ENCODE data around the gene ZMYND11. TPM values are rescaled to one million over a fixed set of nuclear protein-coding genes. Genes with fewer than 3 reads are reported as not detected.

Gene ZMYND11
- polyA plus RNA-seq, 3 donors, result 7.0 to 11.8 (median 8.8) TPM

DNA sequence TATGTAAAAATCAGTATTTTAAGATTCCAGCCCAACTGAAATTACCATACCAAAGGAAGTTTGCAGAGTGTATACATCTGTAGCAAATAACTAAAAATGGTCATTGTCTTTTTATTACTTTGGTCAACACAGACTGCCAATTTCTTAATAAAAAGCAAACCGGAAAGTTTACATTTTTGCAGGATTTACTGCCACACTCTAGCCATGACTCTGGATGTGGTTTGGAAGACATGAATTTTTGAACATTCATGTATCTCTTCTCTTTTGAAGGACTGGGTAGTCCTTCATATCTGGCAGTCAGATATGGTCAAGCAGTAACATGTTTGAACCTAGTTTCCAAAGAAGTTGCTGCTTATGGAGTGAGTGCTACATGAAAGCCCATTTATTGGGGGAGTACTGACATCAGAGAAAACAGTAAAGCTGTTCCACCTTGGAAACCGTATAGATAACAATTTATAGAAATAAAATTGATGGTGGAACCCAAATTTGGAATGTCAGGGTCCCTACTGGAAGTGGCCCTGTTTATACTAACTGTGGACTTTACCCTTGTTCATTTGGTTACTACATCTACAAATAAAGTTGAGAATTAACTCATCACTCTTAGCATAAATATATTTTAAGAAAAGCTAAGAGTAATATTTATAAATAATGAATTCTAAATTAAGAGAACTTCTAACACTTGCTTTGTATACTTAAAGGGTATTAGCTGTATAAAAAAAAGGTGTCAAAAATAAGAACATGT is 84.6 kb downstream of the ZMYND11 start:
- no peaks in the 10 kb centered on the region for H3K27me3 Mint-ChIP-seq (ENCODE audit: low read depth in 3 of 3)
- H4K20me1 ChIP-seq (ENCODE audit: insufficient read depth, low read length), result no peaks in the 10 kb centered on the region
- DNase-seq, result no peak
- WGBS (ENCODE audit: insufficient coverage), result no CpG with 5 or more reads among the region's 2 CpGs
- peaks cover 10 to 13% of the 10 kb centered on the region in 2 donors for H3K36me3 Mint-ChIP-seq
- H2AFZ ChIP-seq (ENCODE audit: insufficient read depth, low read depth, low read length, poor library complexity, severe bottlenecking), result no peak overlapping the region
- H3K9me3 Mint-ChIP-seq, result no peaks in the 10 kb centered on the region
- no peaks in the 10 kb centered on the region for H3K79me2 ChIP-seq (ENCODE audit: insufficient read depth, low read length)
- H3K4me3 Mint-ChIP-seq, result no peak overlapping the region
- no peak overlapping the region for H3K4me3 ChIP-seq (replicated peaks in 1 of 3; ENCODE audit: low read depth in 2 of 3, low read length in 3 of 3)
- intact Hi-C loops (cut with micrococcal nuclease), result no loop called here
- no peak overlapping the region for H3K27ac ChIP-seq (ENCODE audit: low read depth in 1 of 2, low read length in 2 of 2)
- no peak overlapping the region for H3K4me2 ChIP-seq (replicated peaks; ENCODE audit: extremely low read depth, low read length, poor library complexity, severe bottlenecking)
- H3K27ac Mint-ChIP-seq, result no peak overlapping the region
- no peaks in the 10 kb centered on the region for H3K9me3 ChIP-seq (replicated peaks in 1 of 2; ENCODE audit: control insufficient read depth in 1 of 2, insufficient read depth in 1 of 2, low read length in 2 of 2)
- no peaks in the 10 kb centered on the region for H3K27me3 ChIP-seq (ENCODE audit: control insufficient read depth in 2 of 2, insufficient read depth in 2 of 2, low read length in 2 of 2)
- H3K9ac ChIP-seq (ENCODE audit: insufficient read depth, low read length, poor library complexity, severe bottlenecking), result no peak overlapping the region
- peaks cover 2% of the 10 kb centered on the region for H3K4me1 Mint-ChIP-seq
- H3K4me1 ChIP-seq (ENCODE audit: control insufficient read depth in 1 of 2, insufficient read depth in 2 of 2, low read length in 2 of 2), result no peaks in the 10 kb centered on the region
- H3K36me3 ChIP-seq (replicated peaks in 1 of 2; ENCODE audit: control insufficient read depth in 1 of 2, insufficient read depth in 2 of 2, low read length in 2 of 2), result no peaks in the 10 kb centered on the region
- TF ChIP-seq, protein P1, sequence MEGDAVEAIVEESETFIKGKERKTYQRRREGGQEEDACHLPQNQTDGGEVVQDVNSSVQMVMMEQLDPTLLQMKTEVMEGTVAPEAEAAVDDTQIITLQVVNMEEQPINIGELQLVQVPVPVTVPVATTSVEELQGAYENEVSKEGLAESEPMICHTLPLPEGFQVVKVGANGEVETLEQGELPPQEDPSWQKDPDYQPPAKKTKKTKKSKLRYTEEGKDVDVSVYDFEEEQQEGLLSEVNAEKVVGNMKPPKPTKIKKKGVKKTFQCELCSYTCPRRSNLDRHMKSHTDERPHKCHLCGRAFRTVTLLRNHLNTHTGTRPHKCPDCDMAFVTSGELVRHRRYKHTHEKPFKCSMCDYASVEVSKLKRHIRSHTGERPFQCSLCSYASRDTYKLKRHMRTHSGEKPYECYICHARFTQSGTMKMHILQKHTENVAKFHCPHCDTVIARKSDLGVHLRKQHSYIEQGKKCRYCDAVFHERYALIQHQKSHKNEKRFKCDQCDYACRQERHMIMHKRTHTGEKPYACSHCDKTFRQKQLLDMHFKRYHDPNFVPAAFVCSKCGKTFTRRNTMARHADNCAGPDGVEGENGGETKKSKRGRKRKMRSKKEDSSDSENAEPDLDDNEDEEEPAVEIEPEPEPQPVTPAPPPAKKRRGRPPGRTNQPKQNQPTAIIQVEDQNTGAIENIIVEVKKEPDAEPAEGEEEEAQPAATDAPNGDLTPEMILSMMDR (IDR thresholded peaks at IDR 0.05), result no peak

DNA sequence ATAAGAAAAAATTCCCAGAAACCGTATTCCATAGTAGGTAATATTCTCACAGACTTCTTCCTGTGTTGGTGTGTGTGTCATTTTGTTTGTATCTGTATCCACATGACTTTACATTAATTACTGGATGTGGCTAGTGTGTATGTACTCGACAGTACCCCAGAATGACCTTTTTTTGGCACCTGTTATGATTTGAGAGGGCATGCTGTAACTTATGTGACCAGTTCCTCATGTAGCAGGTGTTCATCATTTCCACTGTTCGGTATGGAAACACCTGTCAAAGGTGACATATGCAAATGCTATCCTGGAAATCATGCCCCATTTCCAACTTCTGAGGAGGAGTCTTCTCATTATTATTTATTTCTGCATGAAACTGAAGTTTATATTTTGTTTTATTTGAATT is 89.3 kb downstream of the ZMYND11 start:
- Histone ChIP-seq H3K27ac (ENCODE audit: low read depth in 1 of 2, low read length in 2 of 2) (no peak overlapping the region), H2AFZ (ENCODE audit: insufficient read depth, low read depth, low read length, poor library complexity, severe bottlenecking) (no peak overlapping the region), H3K36me3 (replicated peaks in 1 of 2; ENCODE audit: control insufficient read depth in 1 of 2, insufficient read depth in 2 of 2, low read length in 2 of 2) (no peaks in the 10 kb centered on the region), H4K20me1 (ENCODE audit: insufficient read depth, low read length) (no peaks in the 10 kb centered on the region), H3K4me2 (replicated peaks; ENCODE audit: extremely low read depth, low read length, poor library complexity, severe bottlenecking) (no peak overlapping the region), H3K9ac (ENCODE audit: insufficient read depth, low read length, poor library complexity, severe bottlenecking) (no peak overlapping the region), H3K4me1 (ENCODE audit: control insufficient read depth in 1 of 2, insufficient read depth in 2 of 2, low read length in 2 of 2) (no peaks in the 10 kb centered on the region), H3K79me2 (ENCODE audit: insufficient read depth, low read length) (no peaks in the 10 kb centered on the region), H3K4me3 (replicated peaks in 1 of 3; ENCODE audit: low read depth in 2 of 3, low read length in 3 of 3) (no peak overlapping the region), H3K9me3 (replicated peaks in 1 of 2; ENCODE audit: control insufficient read depth in 1 of 2, insufficient read depth in 1 of 2, low read length in 2 of 2) (no peaks in the 10 kb centered on the region), H3K27me3 (ENCODE audit: control insufficient read depth in 2 of 2, insufficient read depth in 2 of 2, low read length in 2 of 2) (no peaks in the 10 kb centered on the region)
- Mint-ChIP-seq H3K27me3 (ENCODE audit: low read depth in 3 of 3) (no peaks in the 10 kb centered on the region), H3K4me1 (peaks cover 2% of the 10 kb centered on the region), H3K36me3 (peaks cover 3 to 11% of the 10 kb centered on the region in 2 donors), H3K4me3 (no peak overlapping the region), H3K27ac (no peak overlapping the region), H3K9me3 (no peaks in the 10 kb centered on the region)
- no CpG with 5 or more reads among the region's 3 CpGs for WGBS (ENCODE audit: insufficient coverage)
- intact Hi-C loops (cut with micrococcal nuclease), result no loop called here
- no peak for DNase-seq
- TF ChIP-seq, protein P1 (IDR thresholded peaks at IDR 0.05), result no peak
